ENCODE measurements around the gene UACA. TPM values are rescaled to one million over a fixed set of nuclear protein-coding genes. Genes with fewer than 3 reads are reported as not detected.

The UACA gene
- total RNA-seq, 4 donors from 2014 or later = 35.9 to 78.9 (median 50.5) TPM

- ATAC-seq = peak; percentile 41
- TF ChIP-seq CTCF (IDR thresholded peaks at IDR 0.05) (no peak), EP300 (IDR thresholded peaks at IDR 0.05) (no peak), POLR2A (IDR thresholded peaks at IDR 0.05) (no peak), POLR2AphosphoS5 (IDR thresholded peaks at IDR 0.05) (no peak)
- no peaks in the 10 kb centered on the region for H3K27me3 ChIP-seq
- H3K4me3 ChIP-seq = peak overlapping the region in 1 of 2 donors; percentile 41
- WGBS, 2 donors (ENCODE audit: low coverage in 1 of 2) = 58% methylated on average over 7 of the region's 7 CpGs
- H3K9me3 ChIP-seq = no peaks in the 10 kb centered on the region
- peak overlapping the region; percentile 23 to 81 (median 76) for H3K27ac ChIP-seq
- peaks cover 16 to 46% (median 23%) of the 10 kb centered on the region in 3 donors for H3K4me1 ChIP-seq
- H3K36me3 ChIP-seq = no peaks in the 10 kb centered on the region
Measured at GRCh38 chr15:70703096-70703878, 60.1 kb downstream of the UACA start.

- no peak for ATAC-seq
- Histone ChIP-seq H3K9me3 (no peaks in the 10 kb centered on the region), H3K36me3 (no peaks in the 10 kb centered on the region), H3K27ac (peak overlapping the region; percentile 74 to 81 (median 78)), H3K4me3 (peak overlapping the region in 1 of 2 donors; percentile 41), H3K4me1 (peaks cover 18 to 53% (median 23%) of the 10 kb centered on the region in 3 donors), H3K27me3 (no peaks in the 10 kb centered on the region)
- TF ChIP-seq EP300 (IDR thresholded peaks at IDR 0.05) = no peak
- no peak for TF ChIP-seq POLR2AphosphoS5 (IDR thresholded peaks at IDR 0.05)
- no peak for TF ChIP-seq POLR2A (IDR thresholded peaks at IDR 0.05)
- TF ChIP-seq CTCF (IDR thresholded peaks at IDR 0.05) = no peak
- 10 to 19% methylated on average over 2 of the region's 2 CpGs for WGBS, 2 donors (ENCODE audit: low coverage in 1 of 2)
Measured at GRCh38 chr15:70702584-70702983, 60.8 kb downstream of the UACA start.

- peaks cover 18 to 59% (median 23%) of the 10 kb centered on the region in 3 donors for H3K4me1 ChIP-seq
- H3K27me3 ChIP-seq = no peaks in the 10 kb centered on the region
- H3K36me3 ChIP-seq = no peaks in the 10 kb centered on the region
- no peaks in the 10 kb centered on the region for H3K9me3 ChIP-seq
- TF ChIP-seq POLR2AphosphoS5 (IDR thresholded peaks at IDR 0.05) (peak; percentile 17), EP300 (IDR thresholded peaks at IDR 0.05) (no peak)
- peak; percentile 60 for ATAC-seq
- WGBS, 2 donors (ENCODE audit: low coverage in 1 of 2) = 8 to 31% methylated on average over 7 to 8 of the region's 9 CpGs
- H3K4me3 ChIP-seq = peak overlapping the region; percentile 34 to 41
- H3K27ac ChIP-seq = peak overlapping the region; percentile 74 to 81 (median 78)
Measured at GRCh38 chr15:70701891-70702568, 61.3 kb downstream of the UACA start.

GRCh38 chr15:70701171-70701570 lies 62.2 kb downstream of the UACA start:
- 40 to 52% methylated on average over 2 of the region's 2 CpGs for WGBS, 2 donors (ENCODE audit: low coverage in 1 of 2)
- H3K4me1 ChIP-seq = peaks cover 18 to 67% (median 23%) of the 10 kb centered on the region in 3 donors
- H3K36me3 ChIP-seq = no peaks in the 10 kb centered on the region
- H3K9me3 ChIP-seq = no peaks in the 10 kb centered on the region
- no peak for TF ChIP-seq POLR2AphosphoS5 (IDR thresholded peaks at IDR 0.05)
- no peak for TF ChIP-seq CTCF (IDR thresholded peaks at IDR 0.05)
- no peak for TF ChIP-seq POLR2A (IDR thresholded peaks at IDR 0.05)
- TF ChIP-seq EP300 (IDR thresholded peaks at IDR 0.05) = no peak
- H3K4me3 ChIP-seq = peak overlapping the region; percentile 34 to 41
- peak overlapping the region; percentile 74 to 81 (median 78) for H3K27ac ChIP-seq
- no peaks in the 10 kb centered on the region for H3K27me3 ChIP-seq
- ATAC-seq = no peak

GRCh38 chr15:70699890-70700289 lies 63.5 kb downstream of the UACA start:
- Histone ChIP-seq H3K27ac (peak overlapping the region; percentile 71 to 77 (median 74)), H3K36me3 (no peaks in the 10 kb centered on the region), H3K4me1 (peaks cover 18 to 67% (median 23%) of the 10 kb centered on the region in 3 donors), H3K4me3 (peak overlapping the region; percentile 34 to 41), H3K9me3 (no peaks in the 10 kb centered on the region), H3K27me3 (no peaks in the 10 kb centered on the region)
- ATAC-seq = no peak
- no peak for TF ChIP-seq POLR2AphosphoS5 (IDR thresholded peaks at IDR 0.05)
- TF ChIP-seq CTCF (IDR thresholded peaks at IDR 0.05) = no peak
- TF ChIP-seq POLR2A (IDR thresholded peaks at IDR 0.05) = no peak
- TF ChIP-seq EP300 (IDR thresholded peaks at IDR 0.05) = no peak
